GM12864 (cell line): ENCODE measurements around the gene RCN2.

Source experiments
- DNase-seq: peaks from one replicate; pipeline ENCODE4 v3.0.0-alpha.2; 2011; ENCODE audit warnings: low read depth
- H3K4me3 ChIP-seq: 2 replicates; pipeline ENCODE4 v1.5.1; 2011; ENCODE audit warnings: mild to moderate bottlenecking, low read depth, low read length, control low read depth
- CTCF ChIP-seq: IDR thresholded peaks from 2 replicates; pipeline ENCODE4 v1.5.1; 2011; ENCODE audit warnings: low read depth, mild to moderate bottlenecking, moderate library complexity, low read length, control low read depth, inconsistent platforms; ENCODE audit errors: missing control alignments

The RCN2 gene

GRCh38 chr15:76903251-76903681 lies 28.3 kb upstream of the RCN2 start:
- TF ChIP-seq CTCF, result peak; percentile 45
- no peak overlapping the region for H3K4me3 ChIP-seq
- no peak for DNase-seq

GRCh38 chr15:76904461-76905012 lies 27.0 kb upstream of the RCN2 start:
- DNase-seq, result no peak
- TF ChIP-seq CTCF, result no peak
- H3K4me3 ChIP-seq, result peak overlapping the region; percentile 86

- DNase-seq, result peak; percentile 79
- TF ChIP-seq CTCF, result no peak
- H3K4me3 ChIP-seq, result peak within 1 kb of the TSS; percentile 86
Observed at GRCh38 chr15:76905013-76905839, 26.3 kb upstream of the RCN2 start, which contains the start of gene SCAPER. Gene SCAPER (minus strand): TSS chr15:76905340. CDS start chr15:76883817, 21,523 bp downstream.

- no peak for TF ChIP-seq CTCF
- no peak for DNase-seq
- H3K4me3 ChIP-seq, result no peak overlapping the region; the same call in 1 of the 2 replicates
Observed at GRCh38 chr15:76905855-76906254, 25.7 kb upstream of the RCN2 start.

- no peak overlapping the region for H3K4me3 ChIP-seq
- no peak for DNase-seq
- TF ChIP-seq CTCF, result no peak
Observed at GRCh38 chr15:76912430-76912829, 19.1 kb upstream of the RCN2 start.

GRCh38 chr15:76913737-76914136 lies 17.8 kb upstream of the RCN2 start:
- no peak overlapping the region for H3K4me3 ChIP-seq
- DNase-seq, result no peak
- no peak for TF ChIP-seq CTCF

GRCh38 chr15:76916369-76916768 lies 15.2 kb upstream of the RCN2 start:
- no peak overlapping the region for H3K4me3 ChIP-seq
- no peak for TF ChIP-seq CTCF
- no peak for DNase-seq
